H9 (cell line): ENCODE measurements around the gene PLCH1. TPM values are rescaled to one million over a fixed set of nuclear protein-coding genes. Genes with fewer than 3 reads are reported as not detected.

ENCODE experiments used
- DNase-seq: peaks from one replicate; pipeline ENCODE4 v3.0.0-alpha.2; 2017
- H2AFZ ChIP-seq: one replicate; pipeline ENCODE4 v1.6.1; 2013; ENCODE audit warnings: mild to moderate bottlenecking, low read length, control low read depth, moderate library complexity
- H2AK5ac ChIP-seq: 2 replicates; pipeline ENCODE4 v1.6.1; 2013; ENCODE audit warnings: low read length, control low read depth, mixed read lengths; ENCODE audit not compliant: insufficient read length
- H2BK120ac ChIP-seq: one replicate; pipeline ENCODE4 v1.6.1; 2013; ENCODE audit warnings: low read depth, mild to moderate bottlenecking, low read length, control low read depth, inconsistent platforms; ENCODE audit not compliant: poor library complexity, severe bottlenecking
- H2BK12ac ChIP-seq: 2 replicates; pipeline ENCODE4 v1.6.1; 2013; ENCODE audit warnings: low read length, control low read depth, mixed read lengths, low read depth; ENCODE audit not compliant: insufficient read length
- H2BK15ac ChIP-seq: 2 replicates; pipeline ENCODE4 v1.6.1; 2013; ENCODE audit warnings: low read depth, low read length, control low read depth
- H2BK20ac ChIP-seq: one replicate; pipeline ENCODE4 v1.6.1; 2013; ENCODE audit warnings: low read depth, mild to moderate bottlenecking, low read length, control low read depth, inconsistent platforms; ENCODE audit not compliant: poor library complexity, severe bottlenecking
- H2BK5ac ChIP-seq: 2 replicates; pipeline ENCODE4 v1.6.1; 2013; ENCODE audit warnings: low read length, control low read depth, mixed read lengths; ENCODE audit not compliant: insufficient read length
- H3K14ac ChIP-seq: 2 replicates; pipeline ENCODE4 v1.6.1; 2013; ENCODE audit warnings: low read length, control low read depth; ENCODE audit not compliant: insufficient read depth
- H3K18ac ChIP-seq: 2 replicates; pipeline ENCODE4 v1.6.1; 2013; ENCODE audit warnings: low read depth, mild to moderate bottlenecking, mixed read lengths, low read length, control low read depth; ENCODE audit not compliant: insufficient read length
- H3K23ac ChIP-seq: 2 replicates; pipeline ENCODE4 v1.6.1; 2013; ENCODE audit warnings: low read length, control low read depth, mixed read lengths, low read depth; ENCODE audit not compliant: insufficient read length
- H3K23me2 ChIP-seq: 2 replicates; pipeline ENCODE4 v1.6.1; 2013; ENCODE audit warnings: low read depth, mild to moderate bottlenecking, mixed read lengths, low read length, control low read depth; ENCODE audit not compliant: insufficient read length, poor library complexity, severe bottlenecking
- H3K27ac ChIP-seq: 2 replicates; pipeline ENCODE4 v1.5.1; 2013; ENCODE audit warnings: low read length, control low read depth, mixed read lengths, low read depth; ENCODE audit not compliant: insufficient read length
- H3K27me3 ChIP-seq: 2 replicates; pipeline ENCODE4 v1.6.1; 2013; ENCODE audit warnings: low read length, control low read depth, inconsistent platforms; ENCODE audit not compliant: insufficient read depth
- H3K4ac ChIP-seq: 2 replicates; pipeline ENCODE4 v1.6.1; 2013; ENCODE audit warnings: low read depth, mild to moderate bottlenecking, control low read depth, inconsistent platforms, low read length, moderate library complexity
- H3K4me1 ChIP-seq: 2 replicates; pipeline ENCODE4 v1.6.1; 2013; ENCODE audit warnings: low read length, control low read depth, inconsistent platforms; ENCODE audit not compliant: insufficient read depth
- H3K4me2 ChIP-seq: 2 replicates; pipeline ENCODE4 v1.6.1; 2013; ENCODE audit warnings: low read length, control low read depth, mixed read lengths; ENCODE audit not compliant: insufficient read length, insufficient read depth
- H3K56ac ChIP-seq: 2 replicates; pipeline ENCODE4 v1.6.1; 2013; ENCODE audit warnings: low read depth, mild to moderate bottlenecking, mixed read lengths, low read length, control low read depth; ENCODE audit not compliant: insufficient read length
- H3K79me1 ChIP-seq: 2 replicates; pipeline ENCODE4 v1.6.1; 2013; ENCODE audit warnings: low read depth, mild to moderate bottlenecking, moderate library complexity, low read length, control low read depth, inconsistent platforms; ENCODE audit not compliant: insufficient read depth, poor library complexity, severe bottlenecking
- H3K79me2 ChIP-seq: 2 replicates; pipeline ENCODE4 v1.6.1; 2013; ENCODE audit warnings: low read length, control low read depth, inconsistent platforms; ENCODE audit not compliant: insufficient read depth
- H3K9ac ChIP-seq: 2 replicates; pipeline ENCODE4 v1.6.1; 2013; ENCODE audit warnings: low read length, control low read depth, mixed read lengths; ENCODE audit not compliant: insufficient read length; ENCODE audit errors: extremely low read depth
- H3K9me3 ChIP-seq: one replicate; pipeline ENCODE4 v1.6.1; 2013; ENCODE audit warnings: low read depth, low read length, inconsistent platforms; ENCODE audit not compliant: control insufficient read depth
- H3T11ph ChIP-seq: one replicate; pipeline ENCODE4 v1.6.1; 2013; ENCODE audit warnings: mild to moderate bottlenecking, low read length, control low read depth, inconsistent platforms
- H4K20me1 ChIP-seq: one replicate; pipeline ENCODE4 v1.6.1; 2013; ENCODE audit not compliant: control insufficient read depth, insufficient read length, insufficient read depth
- H4K5ac ChIP-seq: 2 replicates; pipeline ENCODE4 v1.6.1; 2013; ENCODE audit warnings: low read depth, mild to moderate bottlenecking, mixed read lengths, low read length, control low read depth; ENCODE audit not compliant: insufficient read length
- H4K8ac ChIP-seq: replicated peaks from 2 replicates; pipeline ENCODE4 v1.6.1; 2013; ENCODE audit warnings: low read length, control low read depth, mixed read lengths, low read depth; ENCODE audit not compliant: insufficient read length
- H4K91ac ChIP-seq: 2 replicates; pipeline ENCODE4 v1.6.1; 2013; ENCODE audit warnings: low read depth, mild to moderate bottlenecking, moderate library complexity, mixed read lengths, low read length, control low read depth; ENCODE audit not compliant: insufficient read length
- H3K27ac Mint-ChIP-seq, 3 experiments: 2 replicates in 2 of 3; 3 replicates in 1 of 3; pipeline ENCODE4 v1.8.0; 2020 to 2021; ENCODE audit warnings: mixed read lengths in 3 of 3, mild to moderate bottlenecking in 1 of 3, moderate library complexity in 1 of 3
- H3K27me3 Mint-ChIP-seq: 2 replicates; pipeline ENCODE4 v1.8.0; 2021; ENCODE audit warnings: low read depth, mild to moderate bottlenecking, moderate library complexity, mixed read lengths
- H3K36me3 Mint-ChIP-seq, 3 experiments: 2 replicates in 2 of 3; 3 replicates in 1 of 3; pipeline ENCODE4 v1.8.0; 2020 to 2021; ENCODE audit warnings: low read depth in 3 of 3, mixed read lengths in 3 of 3; ENCODE audit not compliant: insufficient read depth in 1 of 3
- H3K4me1 Mint-ChIP-seq, 2 experiments: 2 replicates each; pipeline ENCODE4 v1.8.0; 2020; ENCODE audit warnings: mixed read lengths in 2 of 2
- H3K4me3 Mint-ChIP-seq, 2 experiments: 2 replicates in 1 of 2; 3 replicates in 1 of 2; pipeline ENCODE4 v1.8.0; 2020 to 2021; ENCODE audit warnings: mild to moderate bottlenecking in 2 of 2, mixed read lengths in 2 of 2, moderate library complexity in 1 of 2
- H3K9me3 Mint-ChIP-seq, 2 experiments: 2 replicates in 1 of 2; 3 replicates in 1 of 2; pipeline ENCODE4 v1.8.0; 2020; ENCODE audit warnings: mild to moderate bottlenecking in 2 of 2, mixed read lengths in 2 of 2, moderate library complexity in 1 of 2
- CTCF ChIP-seq: fragments of 200-600 bp; sonication (generic); conservative IDR thresholded peaks from 3 replicates; pipeline ENCODE4 v1.8.0; 2021; ENCODE audit warnings: antibody characterized with exemption, mild to moderate bottlenecking
- WGBS: extraction: QIAGEN DNeasy Blood & Tissue Kit; methylation state at CpG from one replicate; pipeline ENCODE4 v1.1.7; 2013; ENCODE audit warnings: missing lambda C conversion rate, low lambda C conversion rate, mixed read lengths; ENCODE audit not compliant: insufficient read length; ENCODE audit errors: extremely low coverage; 5-methylcytosine and 5-hydroxymethylcytosine counted together
- total RNA-seq: library from RNA; stranded (reverse); gene quantifications from 2 replicates; pipeline ENCODE4 v1.2.1, GENCODE V29; 2021

Gene PLCH1
- total RNA-seq, 1 experiment from 2014 or later, result 19.0 TPM

GRCh38 chr3:155372281-155372680 is 372.6 kb downstream of the PLCH1 start:
- no peaks in the 10 kb centered on the region for H3K9me3 ChIP-seq
- no peak overlapping the region for H3K9ac ChIP-seq
- no peak overlapping the region for H2BK20ac ChIP-seq
- no peak overlapping the region for H3K14ac ChIP-seq
- no peaks in the 10 kb centered on the region for H3K9me3 Mint-ChIP-seq
- no peak overlapping the region for H2AK5ac ChIP-seq
- peaks cover 52 to 59% of the 10 kb centered on the region in 2 experiments for H3K4me1 Mint-ChIP-seq
- no peak overlapping the region for H4K5ac ChIP-seq
- H2AFZ ChIP-seq, result no peak overlapping the region
- no peak overlapping the region for H4K91ac ChIP-seq
- H3K4me1 ChIP-seq, result peaks cover 10% of the 10 kb centered on the region; the same call in 1 of the 2 replicates
- no peaks in the 10 kb centered on the region for H4K20me1 ChIP-seq
- H3K23me2 ChIP-seq, result no peaks in the 10 kb centered on the region
- H3K79me1 ChIP-seq, result no peaks in the 10 kb centered on the region
- no peak overlapping the region for H2BK15ac ChIP-seq
- no peaks in the 10 kb centered on the region for H3K36me3 Mint-ChIP-seq
- DNase-seq, result no peak
- no peak overlapping the region for H2BK5ac ChIP-seq
- TF ChIP-seq CTCF, result no peak
- no peak overlapping the region for H2BK120ac ChIP-seq
- H3K18ac ChIP-seq, result no peak overlapping the region
- no peak overlapping the region for H3K4ac ChIP-seq
- H2BK12ac ChIP-seq, result no peak overlapping the region
- peaks cover 23% of the 10 kb centered on the region for H3K27me3 Mint-ChIP-seq
- H4K8ac ChIP-seq, result no peak overlapping the region
- H3T11ph ChIP-seq, result no peak overlapping the region
- H3K4me2 ChIP-seq, result no peak overlapping the region
- H3K56ac ChIP-seq, result no peak overlapping the region
- no CpG with 5 or more reads among the region's 1 CpG for WGBS
- H3K4me3 Mint-ChIP-seq, result no peak overlapping the region
- H3K27ac Mint-ChIP-seq, result no peak overlapping the region
- H3K79me2 ChIP-seq, result no peaks in the 10 kb centered on the region
- H3K27me3 ChIP-seq, result no peaks in the 10 kb centered on the region
- no peak overlapping the region for H3K23ac ChIP-seq
- no peak overlapping the region for H3K27ac ChIP-seq
